ENCODE measurements around the gene RND3.

- TF ChIP-seq, protein P1, sequence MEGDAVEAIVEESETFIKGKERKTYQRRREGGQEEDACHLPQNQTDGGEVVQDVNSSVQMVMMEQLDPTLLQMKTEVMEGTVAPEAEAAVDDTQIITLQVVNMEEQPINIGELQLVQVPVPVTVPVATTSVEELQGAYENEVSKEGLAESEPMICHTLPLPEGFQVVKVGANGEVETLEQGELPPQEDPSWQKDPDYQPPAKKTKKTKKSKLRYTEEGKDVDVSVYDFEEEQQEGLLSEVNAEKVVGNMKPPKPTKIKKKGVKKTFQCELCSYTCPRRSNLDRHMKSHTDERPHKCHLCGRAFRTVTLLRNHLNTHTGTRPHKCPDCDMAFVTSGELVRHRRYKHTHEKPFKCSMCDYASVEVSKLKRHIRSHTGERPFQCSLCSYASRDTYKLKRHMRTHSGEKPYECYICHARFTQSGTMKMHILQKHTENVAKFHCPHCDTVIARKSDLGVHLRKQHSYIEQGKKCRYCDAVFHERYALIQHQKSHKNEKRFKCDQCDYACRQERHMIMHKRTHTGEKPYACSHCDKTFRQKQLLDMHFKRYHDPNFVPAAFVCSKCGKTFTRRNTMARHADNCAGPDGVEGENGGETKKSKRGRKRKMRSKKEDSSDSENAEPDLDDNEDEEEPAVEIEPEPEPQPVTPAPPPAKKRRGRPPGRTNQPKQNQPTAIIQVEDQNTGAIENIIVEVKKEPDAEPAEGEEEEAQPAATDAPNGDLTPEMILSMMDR (IDR thresholded peaks at IDR 0.05), result no peak
- TF ChIP-seq POLR2A (IDR thresholded peaks at IDR 0.05), result no peak
These were observed 13.0 kb downstream of the RND3 start for GRCh38 chr2:150474326-150475074.

Measured in body of pancreas (tissue), 4 donors.